Fibroblast of upper back skin (primary cell): ENCODE measurements around the gene IDH3B.
"Not testable (repeated sequence)": the region's sequence is repeated elsewhere in the genome, so short reads cannot be mapped to it uniquely, and the experiment has no call there.

Experiments
- DNase-seq: peaks from one replicate; pipeline ENCODE4 v3.0.0-alpha.2; 2013

The IDH3B gene

DNA sequence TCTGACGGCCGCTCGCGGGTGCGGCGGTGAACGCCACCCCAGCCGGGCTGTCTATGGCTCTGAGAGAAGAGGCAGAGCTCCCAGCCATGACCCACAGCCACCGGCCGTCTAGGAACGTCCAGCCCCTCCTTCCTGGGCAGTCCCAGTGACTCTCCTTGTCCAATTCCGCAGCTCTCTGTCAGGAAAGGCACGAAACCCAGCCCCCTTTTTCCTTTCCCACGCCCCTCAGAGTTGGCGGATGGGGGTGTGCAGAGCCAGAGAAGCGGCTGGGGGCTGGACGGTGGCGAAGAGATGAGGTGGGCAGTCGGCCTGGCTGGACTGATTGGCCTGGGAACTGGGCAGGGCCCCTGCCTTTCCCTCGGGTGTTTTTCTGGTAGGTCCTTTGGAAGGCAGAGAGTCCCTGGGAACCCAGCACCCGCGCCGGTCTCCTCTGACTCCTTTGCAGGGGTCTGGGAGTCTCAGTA is 30.0 kb upstream of the IDH3B start:
- no peak for DNase-seq

- DNase-seq: no peak
Observed at GRCh38 chr20:2693286-2694007, 29.4 kb upstream of the IDH3B start.

DNA sequence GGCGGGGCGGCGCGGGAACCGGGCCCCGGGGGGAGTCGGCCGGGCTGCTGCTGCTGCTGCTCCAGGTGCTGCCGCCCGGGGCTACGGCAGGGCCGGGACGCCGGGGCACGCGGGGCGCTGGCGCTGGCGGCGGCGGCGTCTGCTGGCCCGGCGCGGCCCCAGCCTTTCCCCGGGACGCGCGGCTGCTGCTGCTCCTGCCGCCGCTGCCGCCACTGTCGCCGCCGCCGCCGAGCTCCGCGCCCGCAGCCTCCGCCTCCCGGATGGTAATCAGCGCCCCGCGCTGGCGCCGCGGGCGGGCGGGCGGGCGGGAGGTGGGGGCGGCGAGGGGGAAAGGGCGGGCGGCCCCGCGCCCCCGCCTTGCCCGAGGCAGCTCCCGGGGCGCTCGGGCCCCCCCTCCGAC is 28.9 kb upstream of the IDH3B start:
- DNase-seq: no peak

GRCh38 chr20:2692036-2692885 is 28.2 kb upstream of the IDH3B start, which contains the start of gene EBF4:
Gene EBF4 (plus strand): TSS chr20:2692780. CDS start chr20:2693646, 866 bp downstream.
- peak; percentile 13 for DNase-seq

GRCh38 chr20:2691663-2692035 is 27.6 kb upstream of the IDH3B start:
- no peak for DNase-seq

- no peak for DNase-seq
Observed at GRCh38 chr20:2691127-2691526, 27.1 kb upstream of the IDH3B start.

DNA sequence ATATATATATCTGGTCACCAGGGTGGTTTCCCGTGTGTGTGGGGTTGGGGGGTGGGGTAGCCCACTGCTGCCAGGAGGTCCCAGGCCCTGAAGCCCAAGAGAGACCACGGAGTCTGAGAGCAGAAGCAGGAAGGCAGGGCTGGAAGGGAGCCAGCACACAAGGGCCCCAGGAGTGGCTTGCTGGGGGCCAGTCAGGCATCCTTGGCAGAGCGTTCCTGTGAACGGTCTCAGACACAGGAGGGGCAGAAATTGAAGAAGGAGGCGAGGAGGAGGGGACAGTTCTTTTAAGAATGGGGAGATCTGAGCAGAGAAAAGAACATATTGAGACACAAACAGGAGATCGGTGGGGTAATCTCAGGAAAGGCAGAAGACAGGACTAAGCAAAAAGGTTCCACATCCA is 26.7 kb upstream of the IDH3B start:
- DNase-seq: no peak

DNA sequence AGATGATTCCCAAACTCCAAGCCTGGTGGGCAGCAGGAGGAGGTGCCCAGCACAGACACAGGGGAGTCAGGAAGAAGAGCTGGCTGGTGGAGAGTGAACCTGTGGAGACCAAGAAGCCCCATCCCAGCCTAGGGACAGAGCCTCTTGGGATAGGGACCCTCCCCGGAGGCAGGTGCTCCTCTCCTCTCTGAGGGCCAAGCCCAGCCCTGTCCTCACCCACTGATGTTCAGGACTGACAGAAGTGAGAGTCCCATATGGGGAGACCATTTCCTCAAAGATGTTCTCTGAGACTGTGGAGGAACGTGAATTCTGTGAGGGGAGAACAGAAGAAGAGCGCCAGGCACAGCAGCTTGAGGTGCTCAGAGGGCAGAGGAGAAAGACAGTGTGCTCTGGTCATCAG is 26.2 kb upstream of the IDH3B start:
- no peak for DNase-seq

DNA sequence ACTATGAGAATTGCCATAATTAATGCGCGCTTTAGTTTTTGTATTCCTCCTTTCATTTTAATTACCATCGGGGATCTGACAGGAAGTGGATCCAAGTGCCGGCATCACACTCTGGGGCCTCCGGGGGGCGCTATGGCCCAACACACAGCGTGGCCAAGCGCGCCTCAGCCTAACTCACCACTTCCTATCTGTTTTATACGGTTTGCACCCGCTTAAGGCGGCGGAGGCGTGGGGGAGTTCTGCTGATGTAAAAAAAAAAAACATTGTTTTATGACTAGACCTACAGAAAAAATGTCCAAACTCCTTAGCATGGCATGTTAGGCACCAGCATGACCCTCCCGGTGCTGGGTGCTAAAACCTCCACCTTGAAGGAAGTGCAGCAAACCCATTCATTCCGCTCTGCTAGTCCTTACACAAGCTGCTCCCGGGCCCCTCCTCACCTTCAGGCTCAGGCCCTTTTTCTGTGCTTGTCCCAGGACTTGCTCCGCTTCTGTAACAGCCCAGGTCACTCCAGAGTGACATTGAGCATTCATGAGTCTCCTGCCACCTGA is 24.1 kb upstream of the IDH3B start:
- DNase-seq: peak; percentile 40

- DNase-seq: no peak
Observed at GRCh38 chr20:2687514-2687913, 23.5 kb upstream of the IDH3B start.

- not testable (repeated sequence) for DNase-seq
Observed at GRCh38 chr20:2684817-2685216, 20.8 kb upstream of the IDH3B start.

- DNase-seq: not testable (repeated sequence)
Observed at GRCh38 chr20:2682040-2682439, 18.0 kb upstream of the IDH3B start.

DNA sequence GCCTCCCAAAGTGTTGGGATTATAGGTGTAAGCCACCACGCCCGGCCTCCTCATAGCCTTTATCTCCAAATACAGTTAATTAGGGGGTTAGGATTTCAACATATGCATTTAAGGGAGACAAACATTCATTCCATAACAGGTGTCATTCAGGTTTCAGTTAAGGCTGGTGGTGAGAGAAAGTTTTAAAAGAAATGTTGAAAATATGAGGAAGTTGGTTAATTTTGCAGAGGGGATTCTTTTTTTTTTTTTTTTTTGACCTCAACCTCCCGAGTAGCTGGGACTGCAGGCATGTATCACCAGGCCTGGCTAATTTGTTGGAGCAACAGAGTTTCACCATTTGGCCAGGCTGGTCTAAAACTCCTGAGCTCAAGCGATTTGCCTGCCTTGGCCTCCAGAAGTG is 16.0 kb upstream of the IDH3B start:
- no peak for DNase-seq

DNA sequence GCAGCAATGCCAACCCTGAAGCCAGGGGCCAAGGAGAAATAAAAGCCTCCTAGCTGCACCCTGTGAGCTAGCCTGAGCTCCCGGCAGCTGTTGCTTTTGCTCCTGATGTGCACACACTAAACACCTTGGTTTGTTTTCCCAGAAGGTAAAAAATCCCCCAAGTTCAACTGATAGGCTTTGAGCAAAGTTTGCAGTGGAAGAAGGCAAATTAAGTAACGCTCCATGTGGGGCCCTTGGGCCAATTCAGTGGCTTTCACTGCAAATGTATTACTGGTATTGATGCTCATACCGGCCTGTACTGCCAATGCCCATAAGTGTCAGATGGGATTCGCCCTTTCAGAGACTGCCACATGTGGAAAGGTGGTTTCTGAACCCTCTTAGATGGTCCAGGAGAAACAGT is 9.4 kb upstream of the IDH3B start:
- no peak for DNase-seq

- no peak for DNase-seq
Observed at GRCh38 chr20:2672446-2672845, 8.4 kb upstream of the IDH3B start.

GRCh38 chr20:2671977-2672376 is 8.0 kb upstream of the IDH3B start:
- DNase-seq: no peak

DNA sequence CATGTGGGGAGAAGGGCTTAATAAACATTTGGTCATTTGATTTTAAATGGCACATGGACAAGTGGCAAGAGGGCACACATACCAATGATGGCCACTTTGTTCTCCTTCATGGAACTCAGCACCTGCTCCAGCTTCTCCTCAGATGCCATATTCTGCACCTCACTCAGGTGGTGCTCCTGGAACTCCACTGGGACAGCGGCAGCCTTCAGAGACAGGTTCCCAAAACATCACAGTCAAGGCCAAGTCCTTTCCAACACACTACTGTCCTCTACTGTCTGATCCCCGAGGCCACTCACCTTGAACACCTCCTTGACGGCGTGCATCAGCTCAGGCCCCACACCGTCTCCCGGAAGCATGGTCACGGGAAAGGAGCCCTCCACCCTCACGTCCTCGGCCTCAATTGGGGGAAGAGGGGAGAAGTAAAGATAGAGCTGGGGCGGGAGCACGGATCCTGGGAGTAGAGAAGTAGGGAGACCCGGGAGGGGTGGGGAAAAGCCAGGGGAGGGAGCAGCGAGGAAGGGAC is 591 bp downstream of the IDH3B start:
- DNase-seq: no peak

DNA sequence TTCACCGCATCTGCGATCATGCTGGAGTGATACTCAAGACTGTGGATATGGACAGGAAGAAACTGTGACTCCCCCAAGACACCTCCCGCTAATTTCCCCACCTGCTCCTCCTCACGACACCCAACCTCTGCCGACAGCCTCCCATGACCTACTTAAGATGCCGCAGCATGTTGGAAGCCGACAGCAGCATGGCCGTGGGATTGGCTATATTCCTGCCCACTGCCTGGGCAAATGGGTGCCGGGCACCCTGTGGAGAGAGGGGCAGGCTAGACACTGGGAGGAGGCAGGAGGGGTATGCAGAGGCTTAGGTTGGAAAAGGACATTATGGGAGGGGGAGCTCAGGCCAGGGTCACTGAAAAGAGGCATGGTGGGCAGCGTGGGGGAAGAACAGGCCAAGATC is 4.5 kb downstream of the IDH3B start:
- no peak for DNase-seq

DNA sequence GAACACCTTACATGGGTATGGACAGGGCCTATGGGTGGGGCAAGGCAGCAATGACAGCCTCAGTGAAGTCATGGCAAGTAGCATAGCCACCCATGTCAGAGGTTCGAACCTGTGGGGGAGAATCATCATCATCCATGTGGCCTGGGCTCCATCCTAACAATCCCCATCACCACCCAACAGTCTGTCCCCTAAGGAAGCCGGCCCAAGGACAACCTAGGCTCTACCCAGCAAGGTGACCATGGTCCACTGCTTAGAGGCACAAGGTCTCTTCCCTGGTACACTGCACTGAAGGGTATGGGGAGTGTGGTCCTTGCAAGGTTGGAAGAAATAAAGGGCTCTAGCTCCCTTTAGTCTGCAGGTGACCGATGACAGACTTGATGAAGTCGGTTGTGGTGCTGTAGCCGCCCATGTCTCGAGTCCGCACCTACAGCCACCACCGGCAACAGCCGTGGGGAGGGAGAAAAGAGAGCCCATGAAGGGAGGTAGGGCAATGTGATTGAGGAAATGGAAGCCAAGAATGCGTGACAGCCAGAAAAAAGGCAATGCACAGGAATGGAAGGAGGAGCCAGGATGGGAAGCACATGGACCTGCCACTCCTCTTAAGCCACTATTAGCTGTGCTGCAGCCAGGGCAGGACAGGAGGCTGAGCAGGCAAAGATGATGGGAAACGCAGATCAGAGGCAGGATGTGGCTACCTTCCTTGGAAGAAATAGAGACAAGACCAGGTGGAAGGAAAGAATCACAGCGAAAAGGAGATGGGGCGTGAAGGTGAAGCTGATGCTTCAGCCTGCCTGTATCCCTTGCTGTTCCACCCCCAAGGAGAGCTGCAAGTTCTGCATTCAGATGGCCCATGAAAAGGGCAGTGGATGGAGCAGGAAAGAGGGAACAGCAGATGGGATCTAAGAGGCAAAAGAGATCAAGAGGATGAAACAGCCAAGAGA is 5.3 kb downstream of the IDH3B start:
- DNase-seq: peak; percentile 5

GRCh38 chr20:2657674-2658073 is 6.3 kb downstream of the IDH3B start:
- DNase-seq: no peak

DNA sequence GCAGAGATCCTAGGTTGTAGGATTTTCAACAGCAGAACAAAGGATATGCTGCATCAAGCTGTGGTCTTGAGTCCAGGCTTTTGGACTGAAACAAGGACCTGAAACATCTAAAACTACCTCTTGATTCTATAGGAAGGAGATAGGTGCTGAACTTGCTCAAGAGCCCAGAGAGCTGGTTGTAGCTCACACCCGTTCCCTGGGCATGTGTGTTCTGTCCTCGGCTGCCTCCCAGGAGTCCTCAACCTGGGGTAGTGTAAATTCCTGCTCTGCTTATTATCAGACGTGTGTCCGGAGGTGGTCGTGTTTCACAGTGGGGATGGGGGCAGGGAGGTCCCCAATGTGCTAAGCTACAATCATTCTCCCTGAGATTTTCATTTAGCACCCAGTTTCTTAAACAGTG is 6.8 kb downstream of the IDH3B start:
- DNase-seq: no peak

GRCh38 chr20:2656471-2657117 is 7.4 kb downstream of the IDH3B start:
- DNase-seq: no peak
